ENCODE data around the gene RPS6KA3. TPM values are rescaled to one million over a fixed set of nuclear protein-coding genes. Genes with fewer than 3 reads are reported as not detected.

Gene RPS6KA3
- total RNA-seq, 1 donor from 2014 or later: 9.0 TPM

- peak within 1 kb of the TSS; percentile 68 for H3K27ac Mint-ChIP-seq (ENCODE audit: unreplicated experiment)
- H3K9me3 Mint-ChIP-seq (ENCODE audit: unreplicated experiment): peaks cover 2% of the 10 kb centered on the region
- H3K27me3 Mint-ChIP-seq (ENCODE audit: unreplicated experiment): no peaks in the 10 kb centered on the region
- H3K36me3 Mint-ChIP-seq (ENCODE audit: unreplicated experiment): no peaks in the 10 kb centered on the region
- DNase-seq: peak; percentile 92
- no peak for TF ChIP-seq CTCF (IDR thresholded peaks at IDR 0.05; ENCODE audit: partially characterized antibody, unreplicated experiment)
- peaks cover 7% of the 10 kb centered on the region for H3K4me1 Mint-ChIP-seq (ENCODE audit: low read depth, unreplicated experiment)
- H3K4me3 Mint-ChIP-seq (ENCODE audit: unreplicated experiment): peak within 1 kb of the TSS; percentile 94
Observed at GRCh38 chrX:20141281-20142220, 125.2 kb downstream of the RPS6KA3 start, which contains the start of gene EIF1AX. Gene EIF1AX (minus strand): TSS chrX:20141838. CDS start chrX:20141640, 198 bp downstream.

GRCh38 chrX:20140420-20140819, 126.3 kb downstream of the RPS6KA3 start:
- peak overlapping the region; percentile 94 for H3K4me3 Mint-ChIP-seq (ENCODE audit: unreplicated experiment)
- no peaks in the 10 kb centered on the region for H3K27me3 Mint-ChIP-seq (ENCODE audit: unreplicated experiment)
- peaks cover 7% of the 10 kb centered on the region for H3K4me1 Mint-ChIP-seq (ENCODE audit: low read depth, unreplicated experiment)
- no peaks in the 10 kb centered on the region for H3K36me3 Mint-ChIP-seq (ENCODE audit: unreplicated experiment)
- TF ChIP-seq CTCF (IDR thresholded peaks at IDR 0.05; ENCODE audit: partially characterized antibody, unreplicated experiment): no peak
- H3K9me3 Mint-ChIP-seq (ENCODE audit: unreplicated experiment): peaks cover 2% of the 10 kb centered on the region
- no peak for DNase-seq
- H3K27ac Mint-ChIP-seq (ENCODE audit: unreplicated experiment): peak overlapping the region; percentile 89

- Mint-ChIP-seq H3K36me3 (ENCODE audit: unreplicated experiment) (no peaks in the 10 kb centered on the region), H3K9me3 (ENCODE audit: unreplicated experiment) (peaks cover 2% of the 10 kb centered on the region)
- no peak for DNase-seq
Observed at GRCh38 chrX:20139966-20140365, 126.7 kb downstream of the RPS6KA3 start.

GRCh38 chrX:20135944-20136343, 130.8 kb downstream of the RPS6KA3 start:
- TF ChIP-seq CTCF (IDR thresholded peaks at IDR 0.05; ENCODE audit: partially characterized antibody, unreplicated experiment): no peak

More at GRCh38 chrX:20139966-20140365, 126.7 kb downstream of the RPS6KA3 start:
- Mint-ChIP-seq H3K4me3 (ENCODE audit: unreplicated experiment) (peak overlapping the region; percentile 94), H3K4me1 (ENCODE audit: low read depth, unreplicated experiment) (peaks cover 7% of the 10 kb centered on the region), H3K27ac (ENCODE audit: unreplicated experiment) (peak overlapping the region; percentile 89), H3K27me3 (ENCODE audit: unreplicated experiment) (no peaks in the 10 kb centered on the region)
- TF ChIP-seq CTCF (IDR thresholded peaks at IDR 0.05; ENCODE audit: partially characterized antibody, unreplicated experiment): no peak

GRCh38 chrX:20132666-20133065, 134.0 kb downstream of the RPS6KA3 start:
- Mint-ChIP-seq H3K4me1 (ENCODE audit: low read depth, unreplicated experiment) (no peaks in the 10 kb centered on the region), H3K9me3 (ENCODE audit: unreplicated experiment) (no peaks in the 10 kb centered on the region), H3K27ac (ENCODE audit: unreplicated experiment) (no peak overlapping the region), H3K36me3 (ENCODE audit: unreplicated experiment) (no peaks in the 10 kb centered on the region), H3K4me3 (ENCODE audit: unreplicated experiment) (no peak overlapping the region), H3K27me3 (ENCODE audit: unreplicated experiment) (no peaks in the 10 kb centered on the region)
- no peak for DNase-seq
- no peak for TF ChIP-seq CTCF (IDR thresholded peaks at IDR 0.05; ENCODE audit: partially characterized antibody, unreplicated experiment)

More at GRCh38 chrX:20135944-20136343, 130.8 kb downstream of the RPS6KA3 start:
- DNase-seq: no peak
- Mint-ChIP-seq H3K9me3 (ENCODE audit: unreplicated experiment) (no peaks in the 10 kb centered on the region), H3K36me3 (ENCODE audit: unreplicated experiment) (no peaks in the 10 kb centered on the region), H3K4me1 (ENCODE audit: low read depth, unreplicated experiment) (peaks cover 7% of the 10 kb centered on the region), H3K27me3 (ENCODE audit: unreplicated experiment) (no peaks in the 10 kb centered on the region), H3K27ac (ENCODE audit: unreplicated experiment) (peak overlapping the region; percentile 3), H3K4me3 (ENCODE audit: unreplicated experiment) (no peak overlapping the region)

Data from glutamatergic neuron (in vitro differentiated cells).